AG08396 (cell line): ENCODE measurements around the gene TTC36.
"Not testable (repeated sequence)": the region's sequence is repeated elsewhere in the genome, so short reads cannot be mapped to it uniquely, and the experiment has no call there.

ENCODE experiments used
- DNase-seq: peaks from one replicate; pipeline ENCODE4 v3.0.0; 2012; ENCODE audit warnings: low spot score, mixed read lengths

Gene TTC36

DNA sequence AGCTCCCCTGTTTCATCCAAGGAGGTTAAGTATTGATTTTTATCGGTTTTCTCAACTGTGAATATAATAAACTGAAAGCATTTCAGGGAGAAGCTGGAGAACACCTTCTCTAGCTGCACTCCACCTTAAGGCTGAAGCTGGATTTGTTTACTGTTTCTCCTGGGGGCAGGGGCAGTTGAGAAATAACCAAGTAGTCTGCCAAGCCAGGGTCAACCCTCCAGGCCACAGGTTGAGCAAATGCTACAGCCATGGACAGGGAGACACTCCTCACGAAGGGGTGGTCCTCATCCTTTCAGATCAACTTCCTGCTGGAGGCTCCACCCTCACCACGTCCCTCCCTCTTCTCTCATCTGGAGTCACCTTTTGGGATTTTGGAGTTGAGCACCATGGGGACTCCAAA lies at the start of gene TTC36:
TSS of gene TTC36 (plus strand) at position 366 of the 400 bp plus-strand sequence. CDS start at position 387, 21 bp downstream.
- no peak for DNase-seq

- DNase-seq = not testable (repeated sequence)
Observed at GRCh38 chr11:118481238-118481637, 46.0 kb upstream of the TTC36 start.

DNA sequence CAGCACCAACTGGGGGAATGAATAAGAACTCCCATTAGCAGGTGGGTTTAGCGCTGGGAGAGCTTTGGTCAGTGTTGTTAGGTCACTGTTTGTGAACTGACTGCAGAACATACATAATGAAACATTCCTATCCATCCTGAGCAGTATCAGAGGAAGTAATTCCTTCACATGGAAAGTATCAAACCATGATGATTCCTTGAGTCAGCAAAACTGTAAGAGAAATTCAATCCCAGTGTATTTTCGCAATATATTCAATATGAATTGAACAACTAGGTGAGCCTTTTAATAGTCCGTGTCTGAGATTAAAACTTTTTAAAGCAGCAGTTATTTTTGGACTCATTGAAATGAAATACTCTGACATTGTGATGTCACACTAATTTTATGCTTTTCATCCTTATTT lies 42.9 kb upstream of the TTC36 start:
- no peak for DNase-seq

DNA sequence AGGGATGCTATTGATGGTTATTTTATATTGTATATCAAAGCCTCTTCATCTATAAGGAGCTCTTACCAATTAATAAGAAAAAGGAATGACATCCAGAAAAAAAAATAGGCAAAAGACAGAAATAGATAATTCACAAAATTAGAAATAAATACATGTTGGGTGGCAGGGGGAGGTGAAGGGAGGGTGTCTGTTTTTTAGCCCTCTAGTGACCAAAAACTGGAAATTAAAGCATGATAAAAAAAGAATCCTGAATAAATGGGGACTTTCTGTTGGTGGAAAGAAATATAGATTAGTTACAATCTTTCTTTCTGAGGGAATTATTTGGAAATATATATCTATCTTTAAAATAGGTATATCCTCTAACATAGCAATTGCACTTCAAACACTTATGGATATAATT lies 42.0 kb upstream of the TTC36 start:
- DNase-seq = no peak

DNA sequence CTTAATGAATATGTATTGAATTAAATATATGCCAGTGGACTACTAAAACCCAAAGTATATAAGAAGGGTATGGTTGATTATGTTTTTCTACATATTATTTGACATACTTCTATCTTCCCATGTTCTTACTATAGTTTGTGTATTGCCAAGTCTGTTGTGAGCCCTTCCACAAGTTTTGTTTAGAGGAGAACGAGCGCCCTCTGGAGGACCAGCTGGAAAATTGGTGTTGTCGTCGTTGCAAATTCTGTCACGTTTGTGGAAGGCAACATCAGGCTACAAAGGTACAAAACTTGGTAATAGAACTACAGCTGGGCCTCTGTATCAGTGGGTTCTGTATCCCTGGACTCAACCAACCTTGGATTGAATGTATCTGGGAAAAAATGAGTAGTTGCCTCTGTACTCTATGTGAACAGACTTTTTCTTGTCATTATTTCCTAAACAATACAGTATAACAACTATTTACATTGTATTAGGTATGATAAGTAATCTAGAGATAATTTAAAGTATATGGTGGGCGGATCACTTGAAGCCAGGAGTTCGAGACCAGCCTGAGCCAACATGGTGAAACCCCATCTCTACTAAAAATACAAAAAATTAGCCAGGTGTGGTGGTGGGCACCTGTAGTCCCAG lies 38.7 kb upstream of the TTC36 start:
- DNase-seq = peak; percentile 75

DNA sequence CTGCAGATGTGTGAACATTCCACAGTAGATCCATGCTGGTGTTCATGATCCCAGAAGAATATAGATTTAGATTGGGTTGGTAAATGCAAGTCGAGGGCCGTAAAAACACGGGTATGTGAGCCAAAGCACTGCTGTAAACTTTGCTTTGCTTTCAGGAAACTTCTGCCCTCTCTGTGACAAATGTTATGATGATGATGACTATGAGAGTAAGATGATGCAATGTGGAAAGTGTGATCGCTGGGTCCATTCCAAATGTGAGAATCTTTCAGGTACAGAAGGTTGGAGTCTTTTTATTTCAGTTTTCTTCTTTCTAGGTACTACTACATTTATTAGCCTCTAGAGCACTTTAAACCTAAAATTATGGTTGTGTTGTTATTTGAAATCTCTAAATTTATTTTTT lies 36.2 kb upstream of the TTC36 start:
- DNase-seq = no peak

DNA sequence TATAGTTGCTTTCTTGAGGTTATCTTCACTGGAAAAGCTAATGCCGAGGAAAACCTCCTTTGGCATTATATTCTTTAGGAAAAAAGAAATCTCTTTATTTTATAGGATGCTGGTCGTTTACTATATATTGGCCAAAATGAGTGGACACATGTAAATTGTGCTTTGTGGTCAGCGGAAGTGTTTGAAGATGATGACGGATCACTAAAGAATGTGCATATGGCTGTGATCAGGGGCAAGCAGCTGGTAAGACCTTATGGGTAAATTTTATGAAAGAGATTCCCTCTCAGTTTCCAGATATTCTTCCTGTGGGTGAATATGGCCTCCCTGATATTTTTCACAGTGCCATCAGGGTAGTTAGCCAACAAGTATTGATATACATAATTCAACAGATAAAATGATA lies 29.4 kb upstream of the TTC36 start:
- DNase-seq = no peak

DNA sequence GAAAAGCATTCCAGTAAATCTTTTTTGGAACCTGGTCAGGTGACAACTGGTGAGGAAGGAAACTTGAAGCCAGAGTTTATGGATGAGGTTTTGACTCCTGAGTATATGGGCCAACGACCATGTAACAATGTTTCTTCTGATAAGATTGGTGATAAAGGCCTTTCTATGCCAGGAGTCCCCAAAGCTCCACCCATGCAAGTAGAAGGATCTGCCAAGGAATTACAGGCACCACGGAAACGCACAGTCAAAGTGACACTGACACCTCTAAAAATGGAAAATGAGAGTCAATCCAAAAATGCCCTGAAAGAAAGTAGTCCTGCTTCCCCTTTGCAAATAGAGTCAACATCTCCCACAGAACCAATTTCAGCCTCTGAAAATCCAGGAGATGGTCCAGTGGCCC lies 24.1 kb upstream of the TTC36 start:
- DNase-seq = no peak

DNA sequence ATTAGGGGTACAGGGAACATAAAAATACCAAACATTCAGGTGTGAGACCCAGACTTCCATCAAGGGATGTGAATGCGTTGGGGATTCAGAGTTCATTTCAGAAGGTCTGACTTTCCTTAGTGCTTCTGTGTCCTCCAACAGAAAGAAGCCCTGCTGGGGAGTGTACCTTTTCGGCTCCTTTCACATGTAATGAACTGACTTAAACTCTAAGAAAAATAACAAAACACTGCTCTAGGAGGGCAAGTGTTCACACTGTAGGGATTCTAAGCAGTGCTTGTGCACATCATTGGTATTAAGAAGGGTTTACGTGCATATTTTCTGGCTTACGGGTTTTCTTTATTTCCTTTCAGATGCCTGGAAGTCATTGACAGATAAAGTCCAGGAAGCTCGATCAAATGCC lies 15.7 kb upstream of the TTC36 start:
- no peak for DNase-seq

DNA sequence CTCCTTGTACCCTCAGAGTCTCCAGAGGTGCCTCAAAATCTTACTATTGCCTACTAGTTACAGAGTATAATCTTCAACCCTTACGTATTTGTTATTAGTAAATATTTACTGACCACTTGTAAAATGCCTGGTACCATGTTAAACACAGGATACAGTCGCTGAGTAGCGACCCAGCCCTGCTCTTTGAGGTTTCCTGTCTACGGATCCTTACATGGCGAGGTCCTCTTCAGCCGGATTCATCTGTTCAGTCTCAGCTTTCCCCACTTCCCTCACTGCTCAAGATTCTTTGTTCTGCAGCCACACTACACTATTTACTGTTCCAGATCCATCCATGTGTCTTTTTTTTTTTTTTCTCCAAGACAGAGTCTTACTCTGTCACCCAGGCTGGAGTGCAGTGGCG lies 13.2 kb upstream of the TTC36 start:
- no peak for DNase-seq

DNA sequence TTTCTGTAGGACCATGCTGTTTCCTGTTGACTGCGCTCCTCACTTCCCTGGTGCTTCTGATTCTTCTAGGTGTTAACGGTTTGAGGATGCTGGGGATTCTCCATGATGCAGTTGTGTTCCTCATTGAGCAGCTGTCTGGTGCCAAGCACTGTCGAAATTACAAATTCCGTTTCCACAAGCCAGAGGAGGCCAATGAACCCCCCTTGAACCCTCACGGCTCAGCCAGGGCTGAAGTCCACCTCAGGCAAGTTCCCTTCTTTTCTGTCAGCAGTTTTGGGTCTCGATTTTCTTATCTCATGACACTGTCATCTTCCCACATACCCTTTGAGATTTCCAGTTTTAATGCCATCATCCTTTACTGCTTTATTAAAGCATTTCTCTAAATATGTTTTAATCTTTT lies 7.7 kb upstream of the TTC36 start:
- no peak for DNase-seq

DNA sequence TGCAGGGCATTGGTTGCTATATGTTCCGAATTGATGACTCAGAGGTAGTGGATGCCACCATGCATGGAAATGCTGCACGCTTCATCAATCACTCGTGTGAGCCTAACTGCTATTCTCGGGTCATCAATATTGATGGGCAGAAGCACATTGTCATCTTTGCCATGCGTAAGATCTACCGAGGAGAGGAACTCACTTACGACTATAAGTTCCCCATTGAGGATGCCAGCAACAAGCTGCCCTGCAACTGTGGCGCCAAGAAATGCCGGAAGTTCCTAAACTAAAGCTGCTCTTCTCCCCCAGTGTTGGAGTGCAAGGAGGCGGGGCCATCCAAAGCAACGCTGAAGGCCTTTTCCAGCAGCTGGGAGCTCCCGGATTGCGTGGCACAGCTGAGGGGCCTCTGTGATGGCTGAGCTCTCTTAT lies 5.4 kb upstream of the TTC36 start:
- no peak for DNase-seq

- peak; percentile 51 for DNase-seq
Observed at GRCh38 chr11:118522571-118523072, 4.7 kb upstream of the TTC36 start.

- no peak for DNase-seq
Observed at GRCh38 chr11:118524356-118524755, 2.9 kb upstream of the TTC36 start.

DNA sequence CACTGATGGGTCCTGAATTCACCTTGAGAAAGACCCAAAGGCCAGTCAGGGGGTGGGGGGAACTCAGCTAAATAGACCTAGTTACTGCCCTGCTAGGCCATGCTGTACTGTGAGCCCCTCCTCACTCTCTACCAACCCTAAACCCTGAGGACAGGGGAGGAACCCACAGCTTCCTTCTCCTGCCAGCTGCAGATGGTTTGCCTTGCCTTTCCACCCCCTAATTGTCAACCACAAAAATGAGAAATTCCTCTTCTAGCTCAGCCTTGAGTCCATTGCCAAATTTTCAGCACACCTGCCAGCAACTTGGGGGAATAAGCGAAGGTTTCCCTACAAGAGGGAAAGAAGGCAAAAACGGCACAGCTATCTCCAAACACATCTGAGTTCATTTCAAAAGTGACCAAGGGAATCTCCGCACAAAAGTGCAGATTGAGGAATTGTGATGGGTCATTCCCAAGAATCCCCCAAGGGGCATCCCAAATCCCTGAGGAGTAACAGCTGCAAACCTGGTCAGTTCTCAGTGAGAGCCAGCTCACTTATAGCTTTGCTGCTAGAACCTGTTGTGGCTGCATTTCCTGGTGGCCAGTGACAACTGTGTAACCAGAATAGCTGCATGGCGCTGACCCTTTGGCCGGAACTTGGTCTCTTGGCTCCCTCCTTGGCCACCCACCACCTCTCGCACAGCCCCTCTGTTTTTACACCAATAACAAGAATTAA lies 2.4 kb upstream of the TTC36 start:
- DNase-seq = no peak

- DNase-seq = no peak
Observed at GRCh38 chr11:118526688-118527087, 586 bp upstream of the TTC36 start.

DNA sequence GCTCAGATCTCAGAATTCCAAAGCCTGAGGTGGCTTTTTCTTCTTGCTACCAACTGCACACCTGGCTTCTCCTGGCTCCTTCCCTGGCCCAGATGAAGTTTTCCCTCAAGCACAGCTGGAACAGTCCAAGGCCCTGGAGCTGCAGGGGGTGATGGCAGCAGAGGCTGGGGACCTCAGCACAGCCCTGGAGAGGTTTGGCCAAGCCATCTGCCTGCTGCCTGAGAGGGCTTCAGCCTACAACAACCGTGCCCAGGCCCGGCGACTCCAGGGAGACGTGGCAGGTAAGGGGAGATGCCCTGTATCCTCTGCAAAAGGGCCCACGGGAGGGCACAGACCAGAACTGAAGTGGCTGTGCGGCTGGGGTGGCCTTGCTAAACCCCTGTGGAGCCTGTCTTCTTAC lies 1.2 kb downstream of the TTC36 start:
- no peak for DNase-seq

- DNase-seq = no peak
Observed at GRCh38 chr11:118529584-118530175, 2.4 kb downstream of the TTC36 start.

- no peak for DNase-seq
Observed at GRCh38 chr11:118530180-118530682, 3.0 kb downstream of the TTC36 start.

GRCh38 chr11:118530683-118531596 lies 3.7 kb downstream of the TTC36 start, which contains the start of gene TMEM25:
Gene TMEM25 (plus strand): TSS chr11:118531192. CDS start chr11:118531802, 610 bp downstream.
- DNase-seq = peak; percentile 82

DNA sequence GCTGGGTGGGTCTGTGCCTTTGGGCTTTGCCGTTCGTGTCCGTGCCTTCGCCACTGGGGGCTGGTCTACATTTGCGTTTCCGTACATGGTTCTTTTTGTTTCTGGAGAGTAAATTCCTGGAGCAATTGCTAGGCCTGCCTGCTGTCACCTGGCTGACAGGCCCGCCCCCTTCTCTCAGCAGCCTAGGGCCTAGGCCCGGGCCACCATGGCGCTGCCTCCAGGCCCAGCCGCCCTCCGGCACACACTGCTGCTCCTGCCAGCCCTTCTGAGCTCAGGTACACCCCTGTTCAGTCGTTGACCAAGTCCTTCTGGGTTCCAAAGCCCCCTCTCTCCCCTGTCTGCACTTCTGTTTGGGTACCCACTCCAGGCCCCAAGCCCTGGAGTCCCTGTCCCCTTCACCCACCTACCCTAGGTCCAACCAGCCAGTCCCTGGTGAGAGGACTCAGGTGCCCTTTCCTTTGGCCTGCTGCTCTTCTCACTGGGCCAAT lies 4.4 kb downstream of the TTC36 start:
- DNase-seq = peak; percentile 49

DNA sequence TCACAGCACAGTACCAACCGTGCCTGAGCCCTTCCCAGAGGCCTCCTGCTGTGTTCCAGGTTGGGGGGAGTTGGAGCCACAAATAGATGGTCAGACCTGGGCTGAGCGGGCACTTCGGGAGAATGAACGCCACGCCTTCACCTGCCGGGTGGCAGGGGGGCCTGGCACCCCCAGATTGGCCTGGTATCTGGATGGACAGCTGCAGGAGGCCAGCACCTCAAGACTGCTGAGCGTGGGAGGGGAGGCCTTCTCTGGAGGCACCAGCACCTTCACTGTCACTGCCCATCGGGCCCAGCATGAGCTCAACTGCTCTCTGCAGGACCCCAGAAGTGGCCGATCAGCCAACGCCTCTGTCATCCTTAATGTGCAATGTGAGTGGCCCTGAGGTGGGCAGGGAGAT lies 4.8 kb downstream of the TTC36 start:
- no peak for DNase-seq
